HEK293T (cell line): ENCODE measurements around the gene IFI27L1.

Source experiments
- BHLHE40 ChIP-seq: fragments of 450-650 bp; IDR thresholded peaks from 2 replicates; pipeline ENCODE4 v1.6.1; 2016; ENCODE audit warnings: mild to moderate bottlenecking, moderate library complexity, borderline replicate concordance
- CTBP1 ChIP-seq: fragments of 450-650 bp; IDR thresholded peaks from 2 replicates; pipeline ENCODE4 v1.6.1; 2016; ENCODE audit warnings: borderline replicate concordance
- ELF4 ChIP-seq: fragments of 450-650 bp; IDR thresholded peaks from 2 replicates; pipeline ENCODE4 v1.6.1; 2017; ENCODE audit warnings: antibody characterized with exemption
- FOXA1 ChIP-seq: fragments of 450-650 bp; IDR thresholded peaks from 2 replicates; pipeline ENCODE4 v1.6.1; 2016; ENCODE audit warnings: mild to moderate bottlenecking
- FOXK2 ChIP-seq: fragments of 450-650 bp; IDR thresholded peaks from 2 replicates; pipeline ENCODE4 v1.6.1; 2016; ENCODE audit warnings: mild to moderate bottlenecking
- FOXM1 ChIP-seq: fragments of 450-650 bp; IDR thresholded peaks from 2 replicates; pipeline ENCODE4 v1.6.1; 2017; ENCODE audit warnings: mild to moderate bottlenecking, borderline replicate concordance
- HDGF ChIP-seq: fragments of 450-650 bp; IDR thresholded peaks from 2 replicates; pipeline ENCODE4 v1.6.1; 2017; ENCODE audit warnings: antibody characterized with exemption, borderline replicate concordance
- NFRKB ChIP-seq: fragments of 450-650 bp; IDR thresholded peaks from 2 replicates; pipeline ENCODE4 v1.6.1; 2016; ENCODE audit warnings: mild to moderate bottlenecking, moderate library complexity
- PKNOX1 ChIP-seq: fragments of 450-650 bp; IDR thresholded peaks from 2 replicates; pipeline ENCODE4 v1.6.1; 2016
- SP1 ChIP-seq: fragments of 450-650 bp; IDR thresholded peaks from 2 replicates; pipeline ENCODE4 v1.6.1; 2017
- TARDBP ChIP-seq: fragments of 450-650 bp; IDR thresholded peaks from 2 replicates; pipeline ENCODE4 v1.6.1; 2016
- ZNF384 ChIP-seq: fragments of 450-650 bp; IDR thresholded peaks from 2 replicates; pipeline ENCODE4 v1.6.1; 2016

- TF ChIP-seq ZNF384 = no peak
- no peak for TF ChIP-seq HDGF
- no peak for TF ChIP-seq ELF4
- TF ChIP-seq FOXM1 = no peak
- no peak for TF ChIP-seq CTBP1
- no peak for TF ChIP-seq SP1
- TF ChIP-seq BHLHE40 = no peak
- no peak for TF ChIP-seq TARDBP
- no peak for TF ChIP-seq FOXA1
- TF ChIP-seq PKNOX1 = no peak
- TF ChIP-seq NFRKB = no peak
- TF ChIP-seq FOXK2 = no peak
Observed at GRCh38 chr14:94115631-94116030, 34.5 kb downstream of the IFI27L1 start.
